MM.1S (cell line): ENCODE measurements around the gene CDH4.

Experiments used
- DNase-seq: peaks from one replicate; pipeline ENCODE4 v3.0.0-alpha.2; 2015
- H2AFZ ChIP-seq: fragments of 300-600 bp; sonication (generic); 2 replicates; pipeline ENCODE4 v1.6.0; 2016; ENCODE audit warnings: antibody characterized with exemption, low read length
- H3F3A ChIP-seq: fragments of 300-600 bp; sonication (generic); 2 replicates; pipeline ENCODE4 v1.6.1; 2016; ENCODE audit warnings: mild to moderate bottlenecking, antibody characterized with exemption, low read length, moderate library complexity, mixed read lengths; ENCODE audit not compliant: insufficient read depth
- H3K27ac ChIP-seq: fragments of 300-600 bp; sonication (generic); 2 replicates; pipeline ENCODE4 v1.5.1; 2016; ENCODE audit warnings: mild to moderate bottlenecking, low read length
- H3K27me3 ChIP-seq: fragments of 300-600 bp; sonication (generic); replicated peaks from 2 replicates; pipeline ENCODE4 v1.6.0; 2016; ENCODE audit warnings: low read length; ENCODE audit not compliant: insufficient read depth
- H3K36me3 ChIP-seq: fragments of 300-600 bp; sonication (generic); replicated peaks from 2 replicates; pipeline ENCODE4 v1.6.1; 2016; ENCODE audit warnings: mild to moderate bottlenecking, low read length, mixed read lengths; ENCODE audit not compliant: insufficient read depth
- H3K4me1 ChIP-seq: fragments of 300-600 bp; sonication (generic); 2 replicates; pipeline ENCODE4 v1.6.1; 2016; ENCODE audit warnings: low read length, mixed read lengths
- H3K4me2 ChIP-seq: fragments of 300-600 bp; sonication (generic); 2 replicates; pipeline ENCODE4 v1.6.0; 2016; ENCODE audit warnings: low read depth, low read length
- H3K4me3 ChIP-seq: fragments of 300-600 bp; sonication (generic); 2 replicates; pipeline ENCODE4 v1.5.1; 2016; ENCODE audit warnings: low read length, mixed read lengths
- H3K79me2 ChIP-seq: fragments of 300-600 bp; sonication (generic); 2 replicates; pipeline ENCODE4 v1.6.1; 2016; ENCODE audit warnings: mixed run types, low read length, mixed read lengths
- H3K9ac ChIP-seq: fragments of 300-600 bp; sonication (generic); 2 replicates; pipeline ENCODE4 v1.6.1; 2016; ENCODE audit warnings: low read length, mixed read lengths
- H3K9me2 ChIP-seq: fragments of 300-600 bp; sonication (generic); replicated peaks from 2 replicates; pipeline ENCODE4 v1.6.1; 2016; ENCODE audit warnings: mild to moderate bottlenecking, low read length, mixed read lengths; ENCODE audit not compliant: insufficient read depth
- H3K9me3 ChIP-seq: fragments of 300-600 bp; sonication (generic); replicated peaks from 2 replicates; pipeline ENCODE4 v1.6.1; 2016; ENCODE audit warnings: mild to moderate bottlenecking, low read length, mixed read lengths; ENCODE audit not compliant: insufficient read depth
- H4K20me1 ChIP-seq: fragments of 300-600 bp; sonication (generic); 2 replicates; pipeline ENCODE4 v1.6.1; 2016; ENCODE audit warnings: mild to moderate bottlenecking, low read length, moderate library complexity, mixed read lengths; ENCODE audit not compliant: insufficient read depth
- EZH2 ChIP-seq: fragments of 300-600 bp; sonication (generic); optimal IDR thresholded peaks from 2 replicates; pipeline ENCODE3; 2017; ENCODE audit warnings: low read depth, mild to moderate bottlenecking, antibody characterized with exemption, low read length, mixed read lengths
- EZH2phosphoT487 ChIP-seq: fragments of 300-600 bp; sonication (generic); IDR thresholded peaks from 2 replicates; pipeline ENCODE4 v1.6.1; 2018; ENCODE audit warnings: antibody characterized with exemption, low read length
- TF ChIP-seq, protein P1 (sequence below): fragments of 300-600 bp; sonication (generic); IDR thresholded peaks from 2 replicates; pipeline ENCODE4 v1.5.1; 2016; ENCODE audit warnings: antibody characterized with exemption, low read length, mixed read lengths

The CDH4 gene

DNA sequence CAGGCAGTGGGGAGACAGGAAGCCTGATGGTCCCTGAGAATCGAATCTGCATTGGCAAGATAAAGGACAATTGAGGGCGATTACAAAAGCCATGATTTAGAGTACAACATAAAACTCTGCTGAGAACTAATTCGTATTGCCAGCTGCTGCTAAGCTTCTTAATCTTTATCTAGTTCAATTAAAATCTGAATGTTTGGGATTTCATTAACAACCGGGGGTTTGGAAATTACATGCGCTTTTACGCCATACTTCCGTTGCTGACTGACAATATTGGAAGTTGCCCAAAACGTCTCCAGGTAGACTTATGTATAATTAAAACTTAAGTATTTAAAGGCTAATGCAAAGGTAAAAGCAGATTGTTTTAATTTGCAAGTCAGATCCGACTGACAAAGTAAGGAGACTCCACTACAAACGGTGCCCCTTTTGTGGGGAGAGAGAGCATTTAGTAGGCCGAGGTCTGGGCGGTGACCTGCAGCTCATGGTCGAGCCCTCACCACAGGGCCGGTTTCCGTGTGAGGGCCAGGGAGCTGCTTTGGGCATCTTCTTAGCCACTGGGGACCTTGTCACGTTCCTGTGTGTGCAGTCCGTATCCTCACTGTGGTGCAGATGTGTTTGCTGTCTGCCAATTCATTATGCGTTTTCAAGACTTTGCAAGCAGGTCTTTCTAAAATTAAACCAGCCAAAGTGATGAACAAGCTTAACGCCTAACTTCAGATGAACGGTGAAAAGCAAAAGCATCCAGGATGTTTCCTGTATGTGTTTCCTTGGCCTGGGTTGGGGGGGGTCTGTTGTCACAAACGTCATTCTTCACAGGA lies 49.9 kb downstream of the CDH4 start:
- H4K20me1 ChIP-seq, result no peaks in the 10 kb centered on the region
- H3K9me2 ChIP-seq, result no peaks in the 10 kb centered on the region
- peaks cover 90% of the 10 kb centered on the region for H3K27me3 ChIP-seq
- no peaks in the 10 kb centered on the region for H3F3A ChIP-seq
- DNase-seq, result no peak
- no peaks in the 10 kb centered on the region for H3K79me2 ChIP-seq
- H3K4me1 ChIP-seq, result no peaks in the 10 kb centered on the region
- no peak overlapping the region for H3K4me2 ChIP-seq
- H3K9ac ChIP-seq, result no peak overlapping the region
- no peaks in the 10 kb centered on the region for H3K36me3 ChIP-seq
- TF ChIP-seq, protein P1, sequence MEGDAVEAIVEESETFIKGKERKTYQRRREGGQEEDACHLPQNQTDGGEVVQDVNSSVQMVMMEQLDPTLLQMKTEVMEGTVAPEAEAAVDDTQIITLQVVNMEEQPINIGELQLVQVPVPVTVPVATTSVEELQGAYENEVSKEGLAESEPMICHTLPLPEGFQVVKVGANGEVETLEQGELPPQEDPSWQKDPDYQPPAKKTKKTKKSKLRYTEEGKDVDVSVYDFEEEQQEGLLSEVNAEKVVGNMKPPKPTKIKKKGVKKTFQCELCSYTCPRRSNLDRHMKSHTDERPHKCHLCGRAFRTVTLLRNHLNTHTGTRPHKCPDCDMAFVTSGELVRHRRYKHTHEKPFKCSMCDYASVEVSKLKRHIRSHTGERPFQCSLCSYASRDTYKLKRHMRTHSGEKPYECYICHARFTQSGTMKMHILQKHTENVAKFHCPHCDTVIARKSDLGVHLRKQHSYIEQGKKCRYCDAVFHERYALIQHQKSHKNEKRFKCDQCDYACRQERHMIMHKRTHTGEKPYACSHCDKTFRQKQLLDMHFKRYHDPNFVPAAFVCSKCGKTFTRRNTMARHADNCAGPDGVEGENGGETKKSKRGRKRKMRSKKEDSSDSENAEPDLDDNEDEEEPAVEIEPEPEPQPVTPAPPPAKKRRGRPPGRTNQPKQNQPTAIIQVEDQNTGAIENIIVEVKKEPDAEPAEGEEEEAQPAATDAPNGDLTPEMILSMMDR, result no peak
- TF ChIP-seq EZH2phosphoT487 (no peak), EZH2 (no peak)
- no peak overlapping the region for H3K27ac ChIP-seq
- no peaks in the 10 kb centered on the region for H3K9me3 ChIP-seq
- H3K4me3 ChIP-seq, result no peak overlapping the region
- H2AFZ ChIP-seq, result no peak overlapping the region

- H3K9me3 ChIP-seq, result no peaks in the 10 kb centered on the region
- no peaks in the 10 kb centered on the region for H3K9me2 ChIP-seq
- H3K4me3 ChIP-seq, result no peak overlapping the region
- H3K27ac ChIP-seq, result no peak overlapping the region
- H2AFZ ChIP-seq, result no peak overlapping the region
- H4K20me1 ChIP-seq, result no peaks in the 10 kb centered on the region
- no peak overlapping the region for H3K9ac ChIP-seq
- peaks cover 89% of the 10 kb centered on the region for H3K27me3 ChIP-seq
- H3K4me1 ChIP-seq, result no peaks in the 10 kb centered on the region
- no peak overlapping the region for H3K4me2 ChIP-seq
- H3F3A ChIP-seq, result no peaks in the 10 kb centered on the region
- no peaks in the 10 kb centered on the region for H3K36me3 ChIP-seq
- DNase-seq, result no peak
- H3K79me2 ChIP-seq, result no peaks in the 10 kb centered on the region
- TF ChIP-seq, protein P1, result no peak
Observed at GRCh38 chr20:61303217-61303616, 51.2 kb downstream of the CDH4 start.

DNA sequence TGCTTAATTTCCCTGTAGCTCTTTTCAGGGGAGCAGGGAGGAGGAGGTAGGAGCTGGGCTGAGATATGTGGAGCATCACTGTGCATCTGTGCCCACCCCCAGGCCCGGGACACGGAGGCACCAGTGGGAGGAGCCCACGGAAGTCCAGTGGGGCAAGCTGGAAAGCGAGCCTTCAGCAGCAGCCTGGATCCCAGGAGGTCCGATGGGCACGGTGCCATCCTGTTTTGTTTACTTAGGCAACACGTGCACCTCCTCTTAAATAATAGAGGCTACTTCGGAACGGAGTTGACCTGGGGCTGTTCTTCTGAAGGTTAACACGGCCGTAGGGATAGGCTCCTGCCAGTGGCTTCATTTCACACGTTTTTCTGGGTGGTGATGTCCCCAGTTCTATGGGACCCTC lies 51.6 kb downstream of the CDH4 start:
- Histone ChIP-seq H3F3A (no peaks in the 10 kb centered on the region), H3K9me2 (no peaks in the 10 kb centered on the region), H3K4me2 (no peak overlapping the region), H3K9ac (no peak overlapping the region), H3K4me1 (no peaks in the 10 kb centered on the region), H2AFZ (no peak overlapping the region), H3K27me3 (peaks cover 88% of the 10 kb centered on the region), H4K20me1 (no peaks in the 10 kb centered on the region), H3K9me3 (no peaks in the 10 kb centered on the region), H3K36me3 (no peaks in the 10 kb centered on the region), H3K4me3 (no peak overlapping the region), H3K27ac (no peak overlapping the region), H3K79me2 (no peaks in the 10 kb centered on the region)
- no peak for TF ChIP-seq EZH2phosphoT487
- TF ChIP-seq, protein P1, result no peak
- TF ChIP-seq EZH2, result no peak
- DNase-seq, result no peak
